ENCODE results near the gene KLHL4.
"Not testable (repeated sequence)": the region's sequence is repeated elsewhere in the genome, so short reads cannot be mapped to it uniquely, and the experiment has no call there.

The KLHL4 gene

DNA sequence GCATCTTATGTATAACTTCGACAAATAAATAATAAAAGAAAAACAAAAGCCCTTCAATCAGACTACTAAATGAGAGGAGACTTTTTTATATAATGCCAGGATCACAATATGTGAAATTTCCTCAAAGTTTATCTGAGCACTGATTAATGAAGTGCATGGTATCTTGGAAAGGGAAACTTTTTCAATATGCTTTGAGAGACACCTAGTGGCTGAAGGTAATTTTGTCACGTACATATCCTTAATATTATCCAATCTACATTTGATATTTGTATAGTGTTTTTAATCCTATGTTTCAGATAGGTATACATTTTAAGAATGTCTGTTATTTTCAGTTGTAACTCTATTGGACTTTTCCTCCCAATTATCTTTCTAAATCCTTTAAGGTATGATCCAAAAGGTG is 146.8 kb downstream of the KLHL4 start:
- DNase-seq = peak; percentile 2

DNA sequence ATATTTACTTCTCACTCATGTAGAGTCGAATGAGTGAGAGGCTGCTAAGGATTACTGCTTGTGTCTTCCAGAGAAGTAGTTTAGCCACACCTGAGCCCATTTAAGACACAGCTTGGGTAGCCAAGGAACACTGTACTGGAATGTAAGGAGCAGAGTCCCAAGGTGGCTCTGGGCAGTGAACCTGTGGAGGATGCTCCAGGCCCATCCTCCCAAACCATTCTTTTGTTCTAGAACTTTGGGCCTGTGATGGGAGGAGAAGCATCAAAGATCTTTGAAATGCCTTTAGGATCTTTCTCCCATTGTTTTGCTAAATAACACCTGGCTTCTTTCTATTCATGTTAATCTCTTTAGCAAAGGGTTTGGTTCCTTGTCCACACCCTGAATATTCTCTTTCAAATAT is 162.2 kb downstream of the KLHL4 start:
- no peak for DNase-seq

DNA sequence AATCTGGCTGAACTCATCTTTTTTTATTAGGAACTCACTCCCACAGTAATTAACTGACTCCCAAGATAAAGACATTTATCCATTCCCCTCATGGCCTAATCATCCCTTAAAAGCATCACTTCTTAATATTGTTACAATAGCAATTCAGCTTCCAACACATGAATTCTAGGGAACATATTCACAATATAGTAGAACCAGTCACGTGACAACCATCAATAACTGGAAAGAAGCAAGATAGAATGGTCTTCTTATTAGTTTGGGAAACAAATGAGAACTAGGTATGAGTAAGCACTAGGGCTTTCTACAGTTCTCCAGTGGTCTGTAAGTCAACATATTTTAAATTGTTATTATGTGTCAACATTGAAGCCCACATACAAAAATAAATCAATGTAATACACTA is 170.1 kb downstream of the KLHL4 start:
- no peak for DNase-seq

DNA sequence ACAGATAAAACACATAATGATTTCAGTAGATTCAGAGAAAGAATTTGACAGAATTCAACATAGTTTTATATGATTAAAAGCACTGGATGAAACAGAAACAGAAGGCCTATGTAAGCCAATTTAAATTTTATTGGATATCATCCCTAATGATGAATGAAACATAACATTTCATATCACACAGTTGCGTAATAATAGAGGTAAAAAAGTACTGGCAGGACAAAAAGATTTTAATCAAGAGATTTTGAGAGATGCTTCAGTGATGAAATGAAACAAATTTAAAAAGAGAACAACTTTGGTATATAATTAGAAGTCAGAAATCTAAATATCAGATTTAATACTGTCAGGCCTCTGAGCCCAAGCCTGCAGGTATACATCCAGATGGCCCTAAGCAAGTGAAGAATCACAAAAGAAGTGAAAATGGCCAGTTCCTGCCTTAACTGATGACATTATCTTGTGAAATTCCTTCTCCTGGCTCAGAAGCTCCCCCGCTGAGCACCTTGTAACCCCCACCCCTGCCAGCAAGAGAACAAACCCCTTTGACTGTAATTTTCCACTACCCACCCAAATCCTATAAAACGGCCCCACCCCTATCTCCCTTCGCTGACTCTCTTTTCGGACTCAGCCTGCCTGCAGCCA is 170.6 kb downstream of the KLHL4 start:
- DNase-seq = not testable (repeated sequence)

DNA sequence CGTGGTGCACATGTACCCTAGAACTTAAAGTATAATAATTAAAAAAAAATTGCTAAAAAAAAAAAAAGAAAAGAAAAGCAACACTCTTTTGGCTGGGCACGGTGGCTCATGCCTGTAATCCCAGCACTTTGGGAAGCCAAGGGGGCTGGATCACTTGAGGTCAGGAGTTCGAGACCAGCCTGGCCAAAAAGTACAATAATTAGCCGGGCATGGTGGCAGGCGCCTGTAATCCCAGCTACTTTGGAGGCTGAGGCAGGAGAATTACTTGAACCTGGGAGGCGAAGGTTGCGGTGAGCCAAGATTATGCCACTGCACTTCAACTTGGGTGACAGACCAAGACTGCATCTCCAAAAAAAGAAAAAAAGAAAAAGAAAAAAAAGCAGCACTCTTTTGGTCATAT is 171.6 kb downstream of the KLHL4 start:
- DNase-seq = not testable (repeated sequence)

DNA sequence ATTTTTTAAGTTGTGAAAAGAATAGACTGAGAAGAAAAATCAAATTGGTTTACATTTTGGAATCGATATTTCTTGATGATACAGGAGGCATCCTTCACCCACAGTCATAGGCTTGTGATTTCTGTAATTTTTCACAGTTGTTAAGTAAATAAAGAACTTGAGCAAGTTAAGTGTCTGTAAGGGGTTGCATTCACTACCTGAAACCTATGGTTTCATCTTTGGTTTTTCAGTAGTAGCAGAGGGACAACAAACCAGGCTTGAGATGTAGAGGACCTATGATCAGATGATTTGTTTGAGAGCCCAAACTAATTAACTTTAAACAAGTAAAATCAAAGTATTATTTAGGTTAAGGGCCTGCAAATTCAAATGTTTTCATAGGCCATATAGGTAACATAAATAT is 175.6 kb downstream of the KLHL4 start:
- no peak for DNase-seq

DNA sequence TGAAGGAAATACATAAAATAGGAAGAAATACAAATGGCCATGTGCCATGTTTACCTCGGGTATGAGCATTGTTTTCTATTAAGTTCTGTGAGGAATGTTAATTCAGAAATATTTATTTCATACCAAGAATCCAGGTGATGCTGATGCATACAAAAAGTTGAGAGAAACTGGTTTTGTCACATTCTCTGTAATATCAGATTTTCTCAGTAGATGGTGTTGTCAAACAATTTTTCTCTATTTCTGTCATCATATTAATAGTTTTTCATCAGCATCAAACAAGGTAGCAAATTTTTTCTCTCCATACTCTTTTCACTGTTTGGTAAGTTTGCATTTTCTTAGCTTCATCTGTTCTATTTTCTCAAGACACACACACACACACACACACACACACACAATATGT is 179.8 kb downstream of the KLHL4 start:
- no peak for DNase-seq

DNA sequence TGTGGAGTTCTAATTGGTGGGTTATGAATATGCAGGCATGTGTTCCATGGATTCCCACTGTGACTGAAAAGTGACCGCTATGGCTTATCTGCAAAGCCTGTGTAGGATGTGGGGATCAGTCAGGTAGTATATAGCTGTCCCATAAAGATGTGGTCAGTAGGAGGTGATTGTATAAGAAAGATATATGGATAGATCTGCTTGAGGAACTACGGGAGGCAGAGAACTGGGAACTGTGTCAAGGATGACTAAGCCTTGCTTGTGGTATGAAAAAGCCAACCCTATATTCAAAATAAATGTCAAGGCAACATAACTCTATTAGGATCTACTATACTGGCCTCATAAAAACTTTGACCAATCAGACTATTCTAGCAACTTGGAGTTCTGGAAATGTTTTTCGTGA is 185.2 kb downstream of the KLHL4 start:
- no peak for DNase-seq

DNA sequence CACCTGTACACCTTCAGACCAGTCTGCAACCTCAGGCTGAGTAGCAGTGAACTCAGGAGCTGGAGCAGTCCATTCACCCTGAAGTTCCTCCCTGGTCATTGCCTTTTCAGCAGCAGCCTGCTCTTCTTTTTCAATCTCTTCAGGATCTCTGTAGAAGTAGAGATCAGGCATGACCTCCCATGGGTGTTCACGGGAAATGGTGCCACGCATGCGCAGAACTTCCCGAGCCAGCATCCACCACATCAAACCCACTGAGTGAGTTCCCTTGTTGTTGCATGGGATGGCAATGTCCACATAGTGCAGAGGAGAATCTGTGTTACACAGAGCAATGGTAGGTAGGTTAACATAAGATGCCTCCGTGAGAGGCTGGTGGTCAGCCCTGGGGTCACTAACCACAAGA is 185.9 kb downstream of the KLHL4 start:
- not testable (repeated sequence) for DNase-seq

DNA sequence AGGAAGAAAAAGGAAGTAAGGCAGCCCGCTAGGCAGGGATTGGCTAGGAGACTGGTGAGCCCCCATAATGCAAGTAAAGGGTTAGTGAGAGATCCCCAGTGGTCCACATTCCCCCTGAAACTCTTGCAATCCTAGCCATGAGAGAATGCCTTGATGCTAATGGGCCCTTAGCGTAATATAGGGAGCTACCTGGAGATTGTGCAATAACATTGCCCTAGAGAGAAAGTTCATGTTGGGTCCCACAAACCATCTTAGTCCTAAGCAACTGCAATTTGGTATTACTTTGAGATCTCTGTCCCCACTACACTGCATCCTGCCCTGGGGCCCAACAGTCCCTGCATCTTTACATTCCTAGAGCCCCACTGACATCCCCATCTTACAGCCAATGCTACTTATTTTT is 188.5 kb downstream of the KLHL4 start:
- no peak for DNase-seq

DNA sequence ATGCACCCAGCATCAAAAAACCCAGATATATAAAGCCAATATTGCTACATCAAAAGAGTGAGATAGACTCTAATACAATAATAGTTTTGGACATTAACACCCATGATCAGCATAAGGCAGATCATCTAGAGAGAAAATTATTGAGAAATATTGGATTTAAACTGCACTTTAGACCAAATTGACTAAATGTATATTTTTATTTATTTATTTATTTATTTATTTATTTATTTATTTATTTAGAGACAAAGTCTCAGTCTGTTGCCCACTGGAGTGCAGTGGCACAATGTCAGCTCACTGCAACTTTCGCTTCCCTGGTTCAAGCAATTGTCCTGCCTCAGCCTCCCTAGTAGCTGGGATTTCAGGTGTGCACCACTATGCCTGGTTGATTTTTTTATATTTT is 193.0 kb downstream of the KLHL4 start:
- DNase-seq = no peak

Measured in fibroblast of skin of right quadriceps (primary cell).